ENCODE data around the gene IL17C. TPM values are rescaled to one million over a fixed set of nuclear protein-coding genes. Genes with fewer than 3 reads are reported as not detected.
A peak's percentile ranks its signal among the peaks of the same experiment; 100 is the strongest.
"Not testable (repeated sequence)": the region's sequence is repeated elsewhere in the genome, so short reads cannot be mapped to it uniquely, and the experiment has no call there.

IL17C gene
- total and polyA plus RNA-seq, 8 donors, result 0.87 to 1.2 TPM; not detected in 6

GRCh38 chr16:88665148-88665547 is 26.8 kb downstream of the IL17C start:
- no peaks in the 10 kb centered on the region for H3K27me3 ChIP-seq
- TF ChIP-seq CTCF (IDR thresholded peaks at IDR 0.05) (no peak), POLR2A (IDR thresholded peaks at IDR 0.05) (no peak), EP300 (IDR thresholded peaks at IDR 0.05) (no peak), POLR2AphosphoS5 (IDR thresholded peaks at IDR 0.05) (peak in 1 of 3 donors; percentile 32)
- no peaks in the 10 kb centered on the region for H3K9me3 ChIP-seq
- WGBS, 5 donors, result 43 to 73% (median 61%) methylated on average over 4 of the region's 4 CpGs
- DNase-seq, result peak in 1 of 2 donors; percentile 49
- intact Hi-C loops (cut with DNase I; ENCODE audit: low total_unique reads), result no loop called here
- H3K4me3 ChIP-seq, result no peak overlapping the region
- H3K4me1 ChIP-seq, result peaks cover 12 to 41% (median 24%) of the 10 kb centered on the region in 4 donors
- H3K27ac ChIP-seq, result no peak overlapping the region
- H3K36me3 ChIP-seq, result peaks cover 0 to under 1% (median 0%) of the 10 kb centered on the region in 4 donors

DNA sequence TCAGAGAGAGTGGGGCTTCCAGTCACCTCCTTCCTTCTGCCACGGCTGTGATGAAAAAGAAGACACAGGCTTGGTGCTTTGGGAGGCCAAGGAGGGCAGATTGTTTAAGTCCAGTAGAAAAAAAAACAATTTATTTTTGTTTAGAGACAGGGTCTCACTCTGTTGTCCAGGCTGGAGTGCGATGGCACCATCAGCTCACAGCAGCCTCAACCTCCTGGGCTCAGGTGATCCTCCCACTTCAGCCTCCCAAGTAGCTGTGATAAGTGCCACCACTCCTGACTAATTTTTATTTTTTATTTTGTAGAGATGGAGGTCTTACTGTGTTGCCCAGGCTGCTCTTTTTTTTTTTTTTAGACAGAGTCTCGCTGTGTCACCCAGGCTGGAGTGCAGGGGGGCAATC is 27.2 kb downstream of the IL17C start:
- intact Hi-C loops (cut with DNase I; ENCODE audit: low total_unique reads), result no loop called here
- DNase-seq, result no peak
- Histone ChIP-seq H3K27ac (no peak overlapping the region), H3K9me3 (no peaks in the 10 kb centered on the region), H3K4me3 (no peak overlapping the region), H3K4me1 (peaks cover 12 to 37% (median 24%) of the 10 kb centered on the region in 4 donors), H3K36me3 (no peaks in the 10 kb centered on the region), H3K27me3 (no peaks in the 10 kb centered on the region)
- no peak for TF ChIP-seq POLR2A (IDR thresholded peaks at IDR 0.05)
- TF ChIP-seq POLR2AphosphoS5 (IDR thresholded peaks at IDR 0.05), result no peak
- TF ChIP-seq CTCF (IDR thresholded peaks at IDR 0.05), result no peak
- no peak for TF ChIP-seq EP300 (IDR thresholded peaks at IDR 0.05)
- WGBS, 5 donors, result 88 to 91% (median 88%) methylated on average over 3 of the region's 3 CpGs

DNA sequence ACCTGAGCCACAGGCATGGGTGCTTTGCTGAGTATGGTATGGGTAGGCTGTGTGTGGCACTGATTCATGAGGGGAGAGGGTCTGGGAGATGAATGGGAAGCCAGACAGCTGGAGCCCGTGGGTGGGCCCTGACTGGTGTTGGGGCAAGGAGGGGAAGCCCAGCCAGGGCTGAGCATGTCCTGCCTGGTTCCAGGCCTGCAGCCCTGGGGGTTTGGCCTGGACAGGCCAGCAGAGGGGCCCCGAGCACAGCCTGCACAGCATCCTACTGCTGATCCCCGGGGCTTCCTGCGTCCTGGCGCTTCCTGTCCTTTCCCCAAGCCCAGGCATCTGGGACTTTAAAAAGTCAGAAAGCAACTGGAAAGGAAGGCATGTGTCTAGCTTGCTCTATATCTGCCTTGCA is 29.1 kb downstream of the IL17C start:
- no peak for DNase-seq
- H3K4me1 ChIP-seq, result peaks cover 6 to 21% (median 14%) of the 10 kb centered on the region in 4 donors
- WGBS, 5 donors, result 73 to 81% (median 80%) methylated on average over 5 of the region's 5 CpGs
- H3K27ac ChIP-seq, result no peak overlapping the region
- TF ChIP-seq EP300 (IDR thresholded peaks at IDR 0.05), result no peak
- TF ChIP-seq POLR2A (IDR thresholded peaks at IDR 0.05), result no peak
- TF ChIP-seq CTCF (IDR thresholded peaks at IDR 0.05), result no peak
- no peak for TF ChIP-seq POLR2AphosphoS5 (IDR thresholded peaks at IDR 0.05)
- intact Hi-C loops (cut with DNase I; ENCODE audit: low total_unique reads), result no loop called here
- no peak overlapping the region for H3K4me3 ChIP-seq
- peaks cover 0 to 6% (median 0%) of the 10 kb centered on the region in 4 donors for H3K36me3 ChIP-seq
- H3K27me3 ChIP-seq, result no peaks in the 10 kb centered on the region
- H3K9me3 ChIP-seq, result no peaks in the 10 kb centered on the region

- intact Hi-C loops (cut with DNase I; ENCODE audit: low total_unique reads); H3K4me3 ChIP-seq; H3K27me3 ChIP-seq; H3K4me1 ChIP-seq; H3K9me3 ChIP-seq; DNase-seq; H3K27ac ChIP-seq: not testable (repeated sequence)
- WGBS, 5 donors, result 90 to 96% (median 93%) methylated on average over 8 of the region's 8 CpGs
- peaks cover 0 to 17% (median 6%) of the 10 kb centered on the region in 4 donors for H3K36me3 ChIP-seq
Observed at GRCh38 chr16:88669493-88669892, 31.1 kb downstream of the IL17C start.

GRCh38 chr16:88669980-88670379 is 31.6 kb downstream of the IL17C start:
- Histone ChIP-seq H3K4me3 (no peak overlapping the region), H3K9me3 (no peaks in the 10 kb centered on the region), H3K27ac (no peak overlapping the region), H3K36me3 (peaks cover 0 to 17% (median 6%) of the 10 kb centered on the region in 4 donors), H3K4me1 (peaks cover 0 to 5% (median 0%) of the 10 kb centered on the region in 4 donors), H3K27me3 (no peaks in the 10 kb centered on the region)
- intact Hi-C loops (cut with DNase I; ENCODE audit: low total_unique reads), result no loop called here
- no peak for DNase-seq
- 76 to 85% (median 84%) methylated on average over 9 to 10 of the region's 10 CpGs for WGBS, 5 donors
- TF ChIP-seq POLR2AphosphoS5 (IDR thresholded peaks at IDR 0.05) (no peak), CTCF (IDR thresholded peaks at IDR 0.05) (no peak), EP300 (IDR thresholded peaks at IDR 0.05) (no peak), POLR2A (IDR thresholded peaks at IDR 0.05) (no peak)
